Spleen (tissue), 11 donors: Measurements from ENCODE around the gene RBM42. TPM values are rescaled to one million over a fixed set of nuclear protein-coding genes. Genes with fewer than 3 reads are reported as not detected.
A peak's percentile ranks its signal among the peaks of the same experiment; 100 is the strongest.

ENCODE experiments used
- DNase-seq: peaks from one replicate; pipeline ENCODE4 v3.0.0-alpha.2; 2020
- H3K27ac ChIP-seq, 8 donors: fragments of 200-600 bp; sonication (generic) in 7 of 8; 1 replicate in 4 of 8; 2 replicates in 4 of 8; pipeline versions ENCODE4 v1.5.0 to v1.8.0; 2016 to 2021; ENCODE audit warnings: inconsistent platforms in 4 of 8, mild to moderate bottlenecking in 4 of 8, moderate library complexity in 1 of 8
- H3K27me3 ChIP-seq, 7 donors: fragments of 200-600 bp; sonication (generic) in 6 of 7; replicated peaks in 1 of 7; 1 replicate in 4 of 7; 2 replicates in 3 of 7; pipeline versions ENCODE4 v1.5.0 to v1.8.0; 2016 to 2021; ENCODE audit warnings: inconsistent platforms in 3 of 7, mild to moderate bottlenecking in 1 of 7
- H3K36me3 ChIP-seq, 6 donors: fragments of 200-600 bp; sonication (generic) in 5 of 6; 1 replicate in 4 of 6; 2 replicates in 2 of 6; pipeline versions ENCODE4 v1.5.0 to v1.8.0; 2016 to 2021; ENCODE audit warnings: inconsistent platforms in 2 of 6
- H3K4me1 ChIP-seq, 6 donors: fragments of 200-600 bp; sonication (generic) in 5 of 6; 1 replicate in 3 of 6; 2 replicates in 3 of 6; pipeline versions ENCODE4 v1.5.0 to v1.8.0; 2016 to 2021; ENCODE audit warnings: inconsistent platforms in 3 of 6
- H3K4me3 ChIP-seq, 8 donors: fragments of 200-600 bp; sonication (generic) in 7 of 8; 1 replicate in 4 of 8; 2 replicates in 4 of 8; pipeline versions ENCODE4 v1.5.0 to v1.8.0; 2016 to 2021; ENCODE audit warnings: inconsistent platforms in 4 of 8, mild to moderate bottlenecking in 4 of 8, moderate library complexity in 2 of 8
- H3K9me3 ChIP-seq, 8 donors: fragments of 200-600 bp; sonication (generic) in 7 of 8; 1 replicate in 4 of 8; 2 replicates in 4 of 8; pipeline versions ENCODE4 v1.5.0 to v1.8.0; 2016 to 2021; ENCODE audit warnings: inconsistent platforms in 4 of 8
- POLR2A ChIP-seq, 3 donors: fragments of 450-650 bp; IDR thresholded peaks; one replicate each; pipeline ENCODE4 v1.5.1; 2017; ENCODE audit warnings: antibody characterized with exemption in 3 of 3, mild to moderate bottlenecking in 1 of 3
- POLR2AphosphoS5 ChIP-seq, 3 donors: sonication (generic); formaldehyde crosslinking; IDR thresholded peaks; one replicate each; pipeline ENCODE4 v1.5.1; 2017; ENCODE audit warnings: antibody characterized with exemption in 3 of 3
- WGBS, 5 donors: extraction: QIAGEN DNeasy Blood & Tissue Kit in 3 of 5; methylation state at CpG; one replicate each; pipeline versions ENCODE4 v1.1.5 to v1.1.7; 2013 to 2018; 5-methylcytosine and 5-hydroxymethylcytosine counted together
- intact Hi-C: fragments of 100-400 bp; cut with DNase I; formaldehyde crosslinking; loops from one replicate; pipeline ENCODE4 v1.15.0; 2023; ENCODE audit warnings: low total_unique reads
- polyA plus RNA-seq, 3 donors: library from polyadenylated mRNA; stranded (reverse); fragments of 200-250 nt; gene quantifications; one replicate each; pipeline ENCODE4 v1.2.1, GENCODE V29; 2013
- total RNA-seq, 7 donors: library from RNA; depleted of rRNA in 3 of 7; stranded (reverse); fragments of >200 nt in 3 of 7; fragmentation: NEBNext Ultra II Directional in 4 of 7; extraction: Animal tissue kit (Norgen Biotek cat#: 25700) in 4 of 7; gene quantifications; one replicate each; pipeline versions ENCODE4 v1.1.0 to v1.2.1, GENCODE V29; 2016 to 2021
- TF ChIP-seq, protein P1 (sequence below), 11 experiments: fragments of 200-600 bp in 7 of 11; fragments of 450-650 bp in 4 of 11; sonication (generic) in 4 of 11; IDR thresholded peaks in 8 of 11; conservative IDR thresholded peaks in 3 of 11; 1 replicate in 7 of 11; 2 replicates in 4 of 11; pipeline versions ENCODE4 v1.4.0 to v1.8.0; 2016 to 2021; ENCODE audit warnings: antibody characterized with exemption in 11 of 11, inconsistent platforms in 4 of 11, mild to moderate bottlenecking in 1 of 11
- donor health status: healthy with polysubstance abuse.
- donor health status: DM: no; HTN: no; CAD: no; lungs with moderate emphysema.
- donor health status: DM: no; HTN: no; CAD: no.
- donor health status: Bipolar disorder and iron deficiency.
- donor health status: healthy.
- donor health status: DM: no; HTN: no; CAD: no.
- donor health status: DM: yes; HTN: yes; CAD: no.

RBM42 gene
- total and polyA plus RNA-seq, 10 donors, result 48.2 to 71.9 (median 59.4) TPM

DNA sequence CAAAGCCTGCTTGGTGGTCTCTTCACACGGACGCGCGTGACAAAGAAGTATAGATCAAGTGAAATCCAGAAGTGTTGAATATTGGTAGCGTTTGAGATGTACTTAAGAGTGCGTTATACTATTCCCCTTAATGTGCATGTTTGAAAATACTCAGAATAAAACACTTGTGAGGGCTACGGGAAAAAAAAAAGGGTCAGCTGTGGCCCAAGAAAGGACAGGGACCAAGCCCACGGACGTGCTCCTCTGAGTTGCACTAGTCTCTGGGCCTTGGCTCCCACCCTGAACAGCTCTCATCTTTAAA, 622 bp upstream of the RBM42 start:
- H3K9me3 ChIP-seq, result no peaks in the 10 kb centered on the region
- intact Hi-C loops, result no loop called here

DNA sequence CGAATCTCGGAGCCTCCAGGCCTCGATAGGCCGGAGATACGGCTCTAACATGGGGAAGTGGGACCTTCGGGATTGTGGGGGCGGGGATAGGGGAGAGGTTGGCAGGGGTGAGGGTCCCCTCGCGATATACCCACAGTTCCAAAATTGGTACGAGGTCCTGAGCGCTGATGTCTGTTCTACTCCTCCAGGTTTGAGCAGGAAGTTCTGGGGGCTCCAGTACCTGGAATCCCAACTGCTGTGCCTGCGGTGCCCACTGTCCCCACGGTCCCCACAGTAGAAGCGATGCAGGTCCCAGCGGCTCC, 447 bp downstream of the RBM42 start:
- Histone ChIP-seq H3K36me3 (peaks cover 7 to 45% (median 41%) of the 10 kb centered on the region in 6 donors), H3K4me3 (peak overlapping the region; percentile 84 to 98 (median 94)), H3K4me1 (peaks cover 10 to 44% (median 27%) of the 10 kb centered on the region in 6 donors), H3K27me3 (no peaks in the 10 kb centered on the region), H3K9me3 (no peaks in the 10 kb centered on the region), H3K27ac (peak overlapping the region; percentile 74 to 96 (median 94))
- TF ChIP-seq POLR2A (IDR thresholded peaks at IDR 0.05) (no peak), POLR2AphosphoS5 (IDR thresholded peaks at IDR 0.05) (no peak)
- TF ChIP-seq, protein P1, sequence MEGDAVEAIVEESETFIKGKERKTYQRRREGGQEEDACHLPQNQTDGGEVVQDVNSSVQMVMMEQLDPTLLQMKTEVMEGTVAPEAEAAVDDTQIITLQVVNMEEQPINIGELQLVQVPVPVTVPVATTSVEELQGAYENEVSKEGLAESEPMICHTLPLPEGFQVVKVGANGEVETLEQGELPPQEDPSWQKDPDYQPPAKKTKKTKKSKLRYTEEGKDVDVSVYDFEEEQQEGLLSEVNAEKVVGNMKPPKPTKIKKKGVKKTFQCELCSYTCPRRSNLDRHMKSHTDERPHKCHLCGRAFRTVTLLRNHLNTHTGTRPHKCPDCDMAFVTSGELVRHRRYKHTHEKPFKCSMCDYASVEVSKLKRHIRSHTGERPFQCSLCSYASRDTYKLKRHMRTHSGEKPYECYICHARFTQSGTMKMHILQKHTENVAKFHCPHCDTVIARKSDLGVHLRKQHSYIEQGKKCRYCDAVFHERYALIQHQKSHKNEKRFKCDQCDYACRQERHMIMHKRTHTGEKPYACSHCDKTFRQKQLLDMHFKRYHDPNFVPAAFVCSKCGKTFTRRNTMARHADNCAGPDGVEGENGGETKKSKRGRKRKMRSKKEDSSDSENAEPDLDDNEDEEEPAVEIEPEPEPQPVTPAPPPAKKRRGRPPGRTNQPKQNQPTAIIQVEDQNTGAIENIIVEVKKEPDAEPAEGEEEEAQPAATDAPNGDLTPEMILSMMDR (IDR thresholded peaks at IDR 0.05 in 8 of 11, conservative IDR thresholded peaks at IDR 0.05 in 3 of 11), result no peak
- DNase-seq, result no peak
- WGBS, 5 donors, result 5 to 9% (median 7%) methylated on average over 15 of the region's 15 CpGs
- intact Hi-C loops, result no loop called here

More for the DNA sequence above, 622 bp upstream of the RBM42 start:
- WGBS, 5 donors, result 10 to 17% (median 15%) methylated on average over 9 of the region's 9 CpGs
- Histone ChIP-seq H3K4me1 (peaks cover 10 to 44% (median 27%) of the 10 kb centered on the region in 6 donors), H3K27ac (peak overlapping the region; percentile 74 to 96 (median 94)), H3K36me3 (peaks cover 5 to 34% (median 30%) of the 10 kb centered on the region in 6 donors), H3K27me3 (no peaks in the 10 kb centered on the region), H3K4me3 (peak overlapping the region; percentile 84 to 98 (median 94))
- TF ChIP-seq POLR2A (IDR thresholded peaks at IDR 0.05) (no peak), POLR2AphosphoS5 (IDR thresholded peaks at IDR 0.05) (no peak)
- TF ChIP-seq, protein P1 (IDR thresholded peaks at IDR 0.05 in 8 of 11, conservative IDR thresholded peaks at IDR 0.05 in 3 of 11), result no peak
- no peak for DNase-seq

DNA sequence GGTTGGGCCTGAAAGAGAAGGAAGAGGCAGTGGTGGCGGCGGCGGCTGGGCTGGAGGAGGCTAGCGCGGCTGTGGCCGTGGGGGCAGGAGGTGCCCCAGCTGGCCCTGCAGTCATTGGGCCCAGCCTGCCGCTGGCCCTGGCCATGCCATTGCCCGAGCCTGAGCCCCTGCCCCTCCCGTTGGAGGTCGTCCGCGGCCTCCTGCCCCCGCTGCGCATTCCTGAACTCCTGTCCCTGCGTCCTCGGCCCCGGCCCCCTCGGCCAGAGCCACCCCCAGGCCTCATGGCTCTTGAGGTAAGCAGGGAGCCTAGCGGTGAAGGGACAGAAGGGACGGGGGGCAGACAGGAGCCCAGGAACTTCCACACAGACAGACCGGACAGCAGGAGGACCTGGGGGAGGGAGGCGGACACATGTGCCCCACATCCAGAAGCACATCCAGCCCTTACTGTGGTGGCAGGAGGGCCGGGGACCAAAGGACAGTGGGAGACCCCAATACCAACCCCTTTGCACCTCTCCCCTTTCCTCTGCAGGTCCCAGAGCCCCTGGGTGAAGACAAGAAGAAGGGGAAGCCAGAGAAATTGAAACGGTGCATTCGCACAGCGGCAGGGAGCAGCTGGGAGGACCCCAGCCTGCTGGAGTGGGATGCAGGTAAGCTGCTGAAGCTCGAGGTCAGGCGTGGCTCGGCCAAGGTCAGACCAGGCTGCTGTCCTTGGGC, 5.0 kb downstream of the RBM42 start:
- Histone ChIP-seq H3K4me3 (no peak overlapping the region), H3K4me1 (peaks cover 10 to 34% (median 19%) of the 10 kb centered on the region in 6 donors), H3K9me3 (no peaks in the 10 kb centered on the region), H3K27me3 (no peaks in the 10 kb centered on the region), H3K36me3 (peaks cover 14 to 88% (median 82%) of the 10 kb centered on the region in 6 donors), H3K27ac (no peak overlapping the region)
- TF ChIP-seq POLR2AphosphoS5 (IDR thresholded peaks at IDR 0.05) (peak in 1 of 3 donors; percentile 32), POLR2A (IDR thresholded peaks at IDR 0.05) (no peak)
- no peak for DNase-seq
- 91 to 93% (median 92%) methylated on average over 27 to 29 of the region's 29 CpGs for WGBS, 5 donors
- intact Hi-C loops, result no loop called here

DNA sequence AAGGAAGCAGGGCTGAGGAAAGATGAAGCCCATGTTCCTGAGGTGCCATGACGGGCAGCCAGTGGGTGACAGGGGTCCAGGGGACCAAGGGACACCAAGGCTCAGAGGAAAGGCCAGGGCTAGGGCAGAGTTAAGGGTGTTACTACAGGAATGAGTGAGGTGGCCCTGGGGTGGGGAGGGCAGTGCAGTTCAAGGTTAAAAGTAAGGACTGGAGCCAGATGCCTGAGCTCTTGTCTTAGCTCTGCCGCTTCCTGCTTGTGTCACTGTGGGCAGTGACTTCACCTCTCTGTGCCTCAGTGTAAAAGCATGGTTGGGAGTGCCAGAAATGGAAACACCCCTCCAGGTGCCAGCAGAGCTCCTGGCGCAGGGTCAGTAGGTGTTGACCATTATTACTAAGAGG, 7.8 kb downstream of the RBM42 start:
- Histone ChIP-seq H3K36me3 (peaks cover 8 to 69% (median 68%) of the 10 kb centered on the region in 6 donors), H3K9me3 (no peaks in the 10 kb centered on the region), H3K4me1 (peaks cover 0 to 16% (median 4%) of the 10 kb centered on the region in 6 donors), H3K4me3 (no peak overlapping the region), H3K27me3 (peaks cover 0 to 6% (median 0%) of the 10 kb centered on the region in 7 donors), H3K27ac (no peak overlapping the region)
- DNase-seq, result no peak
- TF ChIP-seq POLR2A (IDR thresholded peaks at IDR 0.05) (no peak), POLR2AphosphoS5 (IDR thresholded peaks at IDR 0.05) (no peak)
- TF ChIP-seq, protein P1 (IDR thresholded peaks at IDR 0.05 in 8 of 11, conservative IDR thresholded peaks at IDR 0.05 in 3 of 11), result no peak
- intact Hi-C loops, result no loop called here
- 61 to 96% (median 90%) methylated on average over 3 of the region's 3 CpGs for WGBS, 5 donors
